ENCODE results near the gene FRA10AC1. TPM values are rescaled to one million over a fixed set of nuclear protein-coding genes. Genes with fewer than 3 reads are reported as not detected.

The FRA10AC1 gene
- total RNA-seq, 1 experiment from 2014 or later = 12.4 TPM

DNA sequence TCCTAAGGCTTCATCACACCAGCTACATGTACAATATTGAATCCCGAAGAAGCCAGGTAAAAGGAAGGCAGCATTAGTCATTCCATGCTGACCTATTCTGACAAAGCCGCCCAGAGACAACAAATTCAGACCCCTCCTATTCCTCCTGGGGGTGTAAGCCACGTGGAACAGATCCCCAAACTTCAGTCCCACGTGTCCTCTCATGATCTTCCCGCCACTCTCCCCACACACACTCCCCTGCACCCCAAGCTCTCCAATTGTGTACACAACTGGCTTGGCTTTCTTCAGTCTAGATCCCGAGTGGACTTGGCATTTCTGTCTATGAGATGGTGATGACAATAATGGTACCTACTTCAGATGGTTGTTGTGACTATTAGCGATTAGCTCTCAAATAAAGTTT is 81.5 kb downstream of the FRA10AC1 start:
- Mint-ChIP-seq H3K9me3 (no peaks in the 10 kb centered on the region), H3K36me3 (ENCODE audit: insufficient read depth in 1 of 3, low read depth in 3 of 3) (no peaks in the 10 kb centered on the region), H3K27ac (no peak overlapping the region), H3K27me3 (ENCODE audit: low read depth) (peaks cover 23% of the 10 kb centered on the region), H3K4me3 (no peak overlapping the region), H3K4me1 (peaks cover 9 to 11% of the 10 kb centered on the region in 2 experiments)
- Histone ChIP-seq H3K9ac (ENCODE audit: extremely low read depth, insufficient read length, low read length) (no peak overlapping the region), H3K4me1 (ENCODE audit: insufficient read depth, low read length) (no peaks in the 10 kb centered on the region; the same call in 1 of the 2 replicates), H3T11ph (ENCODE audit: low read length) (no peak overlapping the region), H4K5ac (ENCODE audit: insufficient read length, low read depth, low read length) (no peak overlapping the region), H2BK120ac (ENCODE audit: low read depth, low read length, poor library complexity, severe bottlenecking) (no peak overlapping the region), H3K4ac (ENCODE audit: low read depth, low read length) (no peak overlapping the region), H3K56ac (ENCODE audit: insufficient read length, low read depth, low read length) (no peak overlapping the region), H4K91ac (ENCODE audit: insufficient read length, low read depth, low read length) (no peak overlapping the region), H3K14ac (ENCODE audit: insufficient read depth, low read length) (no peak overlapping the region), H3K18ac (ENCODE audit: insufficient read length, low read depth, low read length) (no peak overlapping the region), H2BK12ac (ENCODE audit: insufficient read length, low read depth, low read length) (no peak overlapping the region), H3K27me3 (ENCODE audit: insufficient read depth, low read length) (no peaks in the 10 kb centered on the region), H3K79me2 (ENCODE audit: insufficient read depth, low read length) (no peaks in the 10 kb centered on the region), H3K23me2 (ENCODE audit: insufficient read length, low read depth, low read length, poor library complexity, severe bottlenecking) (no peaks in the 10 kb centered on the region), H2BK20ac (ENCODE audit: low read depth, low read length, poor library complexity, severe bottlenecking) (no peak overlapping the region), H3K79me1 (ENCODE audit: insufficient read depth, low read depth, low read length, poor library complexity, severe bottlenecking) (no peaks in the 10 kb centered on the region), H2BK15ac (ENCODE audit: low read depth, low read length) (no peak overlapping the region), H3K9me3 (ENCODE audit: control insufficient read depth, low read depth, low read length) (no peaks in the 10 kb centered on the region), H2AK5ac (ENCODE audit: insufficient read length, low read length) (no peak overlapping the region), H3K23ac (ENCODE audit: insufficient read length, low read depth, low read length) (no peak overlapping the region), H3K4me2 (ENCODE audit: insufficient read depth, insufficient read length, low read length) (no peak overlapping the region), H2AFZ (ENCODE audit: low read length) (no peak overlapping the region), H4K20me1 (ENCODE audit: control insufficient read depth, insufficient read depth, insufficient read length) (no peaks in the 10 kb centered on the region), H3K27ac (ENCODE audit: insufficient read length, low read depth, low read length) (no peak overlapping the region), H4K8ac (replicated peaks; ENCODE audit: insufficient read length, low read depth, low read length) (no peak overlapping the region), H2BK5ac (ENCODE audit: insufficient read length, low read length) (no peak overlapping the region)
- TF ChIP-seq, protein P1, sequence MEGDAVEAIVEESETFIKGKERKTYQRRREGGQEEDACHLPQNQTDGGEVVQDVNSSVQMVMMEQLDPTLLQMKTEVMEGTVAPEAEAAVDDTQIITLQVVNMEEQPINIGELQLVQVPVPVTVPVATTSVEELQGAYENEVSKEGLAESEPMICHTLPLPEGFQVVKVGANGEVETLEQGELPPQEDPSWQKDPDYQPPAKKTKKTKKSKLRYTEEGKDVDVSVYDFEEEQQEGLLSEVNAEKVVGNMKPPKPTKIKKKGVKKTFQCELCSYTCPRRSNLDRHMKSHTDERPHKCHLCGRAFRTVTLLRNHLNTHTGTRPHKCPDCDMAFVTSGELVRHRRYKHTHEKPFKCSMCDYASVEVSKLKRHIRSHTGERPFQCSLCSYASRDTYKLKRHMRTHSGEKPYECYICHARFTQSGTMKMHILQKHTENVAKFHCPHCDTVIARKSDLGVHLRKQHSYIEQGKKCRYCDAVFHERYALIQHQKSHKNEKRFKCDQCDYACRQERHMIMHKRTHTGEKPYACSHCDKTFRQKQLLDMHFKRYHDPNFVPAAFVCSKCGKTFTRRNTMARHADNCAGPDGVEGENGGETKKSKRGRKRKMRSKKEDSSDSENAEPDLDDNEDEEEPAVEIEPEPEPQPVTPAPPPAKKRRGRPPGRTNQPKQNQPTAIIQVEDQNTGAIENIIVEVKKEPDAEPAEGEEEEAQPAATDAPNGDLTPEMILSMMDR (conservative IDR thresholded peaks at IDR 0.05) = no peak
- no peak for DNase-seq
- no CpG with 5 or more reads among the region's 7 CpGs for WGBS (ENCODE audit: extremely low coverage, insufficient read length, low lambda C conversion rate)

Other genes with a start within 250 kb of the FRA10AC1 start
- 2.7 and 2.8 TPM in 2 replicates for gene MYOF, start 220.3 kb downstream of the FRA10AC1 start, total RNA-seq (2021)
- gene CEP55, start 206.0 kb downstream of the FRA10AC1 start, total RNA-seq (2021) = 16.1 and 17.8 TPM in 2 replicates
- not detected in 2 replicates for gene FFAR4, start 135.9 kb downstream of the FRA10AC1 start, total RNA-seq (2021)
- not detected in 2 replicates for gene RBP4, start 101.4 kb downstream of the FRA10AC1 start, total RNA-seq (2021)
- not detected in 2 replicates for gene PDE6C, start 90.1 kb downstream of the FRA10AC1 start, total RNA-seq (2021)
- 1.1 and 1.2 TPM in 2 replicates for gene LGI1, start 55.3 kb upstream of the FRA10AC1 start, total RNA-seq (2021)
- 6.1 and 6.3 TPM in 2 replicates for gene SLC35G1, start 191.4 kb upstream of the FRA10AC1 start, total RNA-seq (2021)